Keratinocyte (primary cell): ENCODE results near the gene PLTP. TPM values are rescaled to one million over a fixed set of nuclear protein-coding genes. Genes with fewer than 3 reads are reported as not detected.
"Not testable (repeated sequence)": the region's sequence is repeated elsewhere in the genome, so short reads cannot be mapped to it uniquely, and the experiment has no call there.

ENCODE experiments used
- DNase-seq: peaks from one replicate; pipeline ENCODE4 v3.0.0-alpha.2; 2011; ENCODE audit warnings: low read depth, missing footprints, low spot score
- FAIRE-seq: peaks from 2 replicates; lab custom pipeline; 2011; peaks lifted over from hg19 to GRCh38; lab: Jason Lieb, UNC
- H2AFZ ChIP-seq: 2 replicates; pipeline ENCODE4 v1.6.0; 2012; ENCODE audit warnings: low read length, control low read depth, inconsistent platforms; ENCODE audit not compliant: control insufficient read depth
- H3K27ac ChIP-seq: 2 replicates; pipeline ENCODE4 v1.5.1; 2011; ENCODE audit warnings: low read length; ENCODE audit not compliant: control insufficient read depth, insufficient read depth
- H3K27me3 ChIP-seq: 3 replicates; pipeline ENCODE4 v1.6.0; 2011; ENCODE audit warnings: low read length; ENCODE audit not compliant: control insufficient read depth, insufficient read depth; ENCODE audit errors: extremely low read depth
- H3K36me3 ChIP-seq, 2 experiments: 2 replicates in 1 of 2; 3 replicates in 1 of 2; pipeline ENCODE4 v1.5.1; 2011; ENCODE audit warnings: low read length in 2 of 2, mild to moderate bottlenecking in 1 of 2; ENCODE audit not compliant: control insufficient read depth in 2 of 2, insufficient read depth in 2 of 2; ENCODE audit errors: extremely low read depth in 1 of 2
- H3K4me1 ChIP-seq: 3 replicates; pipeline ENCODE4 v1.5.1; 2011; ENCODE audit warnings: low read length; ENCODE audit not compliant: control insufficient read depth, insufficient read depth; ENCODE audit errors: extremely low read depth
- H3K4me2 ChIP-seq: 3 replicates; pipeline ENCODE4 v1.6.0; 2011; ENCODE audit warnings: low read depth, low read length; ENCODE audit not compliant: control insufficient read depth, insufficient read depth; ENCODE audit errors: extremely low read depth
- H3K4me3 ChIP-seq, 3 experiments: fragments of 200-600 bp in 1 of 3; sonication (generic) in 1 of 3; 2 replicates in 2 of 3; 3 replicates in 1 of 3; pipeline ENCODE4 v1.5.1; 2011 to 2016; ENCODE audit warnings: low read length in 3 of 3, mild to moderate bottlenecking in 3 of 3, control low read depth in 2 of 3, inconsistent platforms in 1 of 3, low read depth in 1 of 3, mixed read lengths in 1 of 3, mixed run types in 1 of 3, moderate library complexity in 1 of 3; ENCODE audit not compliant: control insufficient read depth in 2 of 3, insufficient read depth in 2 of 3; ENCODE audit errors: extremely low read depth in 1 of 3
- H3K79me2 ChIP-seq: 2 replicates; pipeline ENCODE4 v1.6.0; 2012; ENCODE audit warnings: low read length; ENCODE audit not compliant: control insufficient read depth, insufficient read depth
- H3K9ac ChIP-seq: 3 replicates; pipeline ENCODE4 v1.6.0; 2011; ENCODE audit warnings: low read length; ENCODE audit not compliant: control insufficient read depth, insufficient read depth; ENCODE audit errors: extremely low read depth
- H3K9me1 ChIP-seq: 3 replicates; pipeline ENCODE4 v1.6.0; 2011; ENCODE audit warnings: low read length; ENCODE audit not compliant: control insufficient read depth, insufficient read depth; ENCODE audit errors: extremely low read depth
- H3K9me3 ChIP-seq: 2 replicates; pipeline ENCODE4 v1.5.1; 2012; ENCODE audit warnings: low read depth, low read length; ENCODE audit not compliant: control insufficient read depth
- H4K20me1 ChIP-seq: 3 replicates; pipeline ENCODE4 v1.6.0; 2011; ENCODE audit warnings: low read length; ENCODE audit not compliant: control insufficient read depth, insufficient read depth; ENCODE audit errors: extremely low read depth
- EZH2 ChIP-seq: IDR thresholded peaks from one replicate; pipeline ENCODE4 v1.6.1; 2012; ENCODE audit warnings: inconsistent platforms, mild to moderate bottlenecking, low read length, moderate library complexity
- dilution Hi-C: fragments of 300-500 bp; cut with MboI; formaldehyde crosslinking; loops from one replicate; pipeline ENCODE4 v1.7.0; 2020; ENCODE audit warnings: low sequenced_read_pairs; ENCODE audit not compliant: extremely low pct_ligation_motif_present
- polyA plus RNA-seq, 5 experiments: library from polyadenylated mRNA; depleted of rRNA in 3 of 5; stranded (reverse) in 3 of 5; stranded (forward) in 1 of 5; unstranded in 1 of 5; fragments of >200 nt; gene quantifications; 1 replicate in 1 of 5; 2 replicates in 3 of 5; 3 replicates in 1 of 5; pipeline versions ENCODE4 v1.2.1 to v1.2.3, GENCODE V29; 2011 to 2012; ENCODE audit warnings: missing spikeins in 2 of 5, low read depth in 1 of 5, low replicate concordance in 1 of 5
- TF ChIP-seq, protein P1 (sequence below), 3 experiments: IDR thresholded peaks in 1 of 3; conservative IDR thresholded peaks in 1 of 3; optimal IDR thresholded peaks in 1 of 3; 2 replicates in 2 of 3; 3 replicates in 1 of 3; pipeline versions ENCODE3 to v1.5.1; 2011; ENCODE audit warnings: low read length in 3 of 3, mild to moderate bottlenecking in 3 of 3, moderate library complexity in 2 of 3, control low read depth in 1 of 3, inconsistent platforms in 1 of 3; ENCODE audit not compliant: insufficient read depth in 2 of 3; ENCODE audit errors: extremely low read depth in 1 of 3

The PLTP gene
- polyA plus RNA-seq, 1 donor (not counting 4 experiments of a cell fraction or from before 2014, with no cell fraction given) = 26.3 TPM

DNA sequence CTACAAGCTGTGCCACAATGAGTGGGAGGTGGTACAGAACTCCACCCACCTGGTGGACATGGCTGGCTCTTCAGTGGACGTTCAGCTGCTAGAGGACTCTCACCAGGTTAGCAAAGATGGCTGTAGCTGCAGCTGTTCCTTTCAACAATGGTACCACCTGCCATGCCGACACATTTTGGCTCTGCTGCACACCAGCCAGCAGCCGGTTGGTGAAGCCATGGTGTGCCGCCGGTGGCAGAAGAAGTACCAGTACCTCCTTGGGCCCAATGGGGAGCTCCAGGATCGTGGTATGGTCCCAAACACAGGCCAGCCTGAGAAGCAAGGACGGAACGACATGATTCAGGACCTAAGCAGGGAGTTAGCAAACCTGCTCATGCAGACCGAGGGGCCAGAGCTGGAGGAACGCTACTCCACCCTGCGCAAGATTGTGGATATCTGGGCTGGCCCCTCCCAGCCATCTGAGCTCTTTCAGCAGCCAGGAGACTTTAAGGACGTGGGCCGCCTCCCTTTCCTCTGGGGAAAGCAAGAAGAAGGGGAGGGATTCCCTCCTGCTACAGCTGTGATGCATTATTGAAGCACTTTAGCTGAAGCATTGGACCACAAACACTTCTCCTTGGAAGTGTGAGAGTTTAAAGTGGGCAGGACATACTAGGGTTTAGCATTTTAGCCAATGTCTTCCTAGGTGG is 33.7 kb downstream of the PLTP start:
- H3K27ac ChIP-seq = no peak overlapping the region
- dilution Hi-C loops = no loop called here
- no peak overlapping the region for H3K9ac ChIP-seq
- no peaks in the 10 kb centered on the region for H3K9me3 ChIP-seq
- no peak for FAIRE-seq
- H3K4me3 ChIP-seq = no peak overlapping the region
- peaks cover 5 to 6% of the 10 kb centered on the region in 2 experiments for H3K36me3 ChIP-seq
- peaks cover 11% of the 10 kb centered on the region for H3K79me2 ChIP-seq
- no peak overlapping the region for H3K4me2 ChIP-seq
- H3K27me3 ChIP-seq = no peaks in the 10 kb centered on the region
- H2AFZ ChIP-seq = no peak overlapping the region
- TF ChIP-seq, protein P1, sequence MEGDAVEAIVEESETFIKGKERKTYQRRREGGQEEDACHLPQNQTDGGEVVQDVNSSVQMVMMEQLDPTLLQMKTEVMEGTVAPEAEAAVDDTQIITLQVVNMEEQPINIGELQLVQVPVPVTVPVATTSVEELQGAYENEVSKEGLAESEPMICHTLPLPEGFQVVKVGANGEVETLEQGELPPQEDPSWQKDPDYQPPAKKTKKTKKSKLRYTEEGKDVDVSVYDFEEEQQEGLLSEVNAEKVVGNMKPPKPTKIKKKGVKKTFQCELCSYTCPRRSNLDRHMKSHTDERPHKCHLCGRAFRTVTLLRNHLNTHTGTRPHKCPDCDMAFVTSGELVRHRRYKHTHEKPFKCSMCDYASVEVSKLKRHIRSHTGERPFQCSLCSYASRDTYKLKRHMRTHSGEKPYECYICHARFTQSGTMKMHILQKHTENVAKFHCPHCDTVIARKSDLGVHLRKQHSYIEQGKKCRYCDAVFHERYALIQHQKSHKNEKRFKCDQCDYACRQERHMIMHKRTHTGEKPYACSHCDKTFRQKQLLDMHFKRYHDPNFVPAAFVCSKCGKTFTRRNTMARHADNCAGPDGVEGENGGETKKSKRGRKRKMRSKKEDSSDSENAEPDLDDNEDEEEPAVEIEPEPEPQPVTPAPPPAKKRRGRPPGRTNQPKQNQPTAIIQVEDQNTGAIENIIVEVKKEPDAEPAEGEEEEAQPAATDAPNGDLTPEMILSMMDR (optimal IDR thresholded peaks at IDR 0.05 in 1 of 3, IDR thresholded peaks at IDR 0.05 in 1 of 3, conservative IDR thresholded peaks at IDR 0.05 in 1 of 3; ENCODE audit: extremely low read depth in 1 of 3, insufficient read depth in 2 of 3, low read length in 3 of 3) = no peak
- no peak for TF ChIP-seq EZH2
- no peaks in the 10 kb centered on the region for H4K20me1 ChIP-seq
- H3K4me1 ChIP-seq = no peaks in the 10 kb centered on the region
- no peak for DNase-seq
- no peaks in the 10 kb centered on the region for H3K9me1 ChIP-seq

DNA sequence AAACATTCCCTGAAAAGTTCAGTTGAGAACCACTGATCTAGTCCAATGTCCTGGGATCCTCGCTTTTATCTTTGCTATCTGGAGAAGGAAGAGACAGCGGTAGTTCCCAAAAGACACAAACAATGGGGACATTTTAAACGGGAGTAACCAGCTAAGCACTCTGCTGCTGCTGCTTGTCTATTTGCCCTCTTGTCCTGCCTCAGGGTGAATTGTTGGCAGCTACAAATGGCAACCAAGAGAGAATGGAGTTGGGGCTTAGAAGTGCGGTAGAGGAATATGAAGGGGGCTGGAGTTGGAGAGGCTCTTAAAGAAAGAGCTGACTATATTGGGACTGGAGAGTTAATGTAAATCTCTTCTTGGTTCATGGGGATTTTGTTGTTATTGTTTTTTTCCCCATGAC is 37.4 kb downstream of the PLTP start:
- Histone ChIP-seq H3K4me1 (no peaks in the 10 kb centered on the region), H3K4me3 (no peak overlapping the region), H2AFZ (no peak overlapping the region), H3K4me2 (no peak overlapping the region), H3K9me1 (no peaks in the 10 kb centered on the region), H3K9ac (no peak overlapping the region), H4K20me1 (no peaks in the 10 kb centered on the region), H3K79me2 (no peaks in the 10 kb centered on the region), H3K36me3 (no peaks in the 10 kb centered on the region), H3K27ac (no peak overlapping the region), H3K27me3 (no peaks in the 10 kb centered on the region), H3K9me3 (no peaks in the 10 kb centered on the region)
- dilution Hi-C loops = no loop called here
- FAIRE-seq = no peak
- TF ChIP-seq, protein P1 (optimal IDR thresholded peaks at IDR 0.05 in 1 of 3, IDR thresholded peaks at IDR 0.05 in 1 of 3, conservative IDR thresholded peaks at IDR 0.05 in 1 of 3; ENCODE audit: extremely low read depth in 1 of 3, insufficient read depth in 2 of 3, low read length in 3 of 3) = no peak
- no peak for TF ChIP-seq EZH2
- DNase-seq = no peak

DNA sequence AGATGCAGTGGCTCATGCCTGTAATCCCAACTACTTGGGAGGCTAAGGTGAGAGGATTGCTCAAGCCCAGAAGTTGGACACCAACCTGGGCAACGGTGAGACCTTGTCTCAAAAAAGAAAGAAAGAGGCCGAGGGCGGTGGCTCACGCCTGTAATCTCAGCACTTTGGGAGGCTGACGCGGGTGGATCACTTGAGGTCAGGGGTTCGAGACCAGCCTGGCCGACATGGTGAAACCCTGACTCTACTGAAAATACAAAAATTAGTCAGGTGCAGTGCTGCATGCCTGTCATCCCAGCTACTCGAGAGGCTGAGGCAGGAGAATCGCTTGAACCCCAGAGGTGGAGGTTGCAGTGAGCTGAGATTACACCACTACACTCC is 37.9 kb downstream of the PLTP start:
- H3K9me3 ChIP-seq, H3K9me1 ChIP-seq, H3K4me2 ChIP-seq, H3K9ac ChIP-seq, dilution Hi-C loops, H2AFZ ChIP-seq, H3K79me2 ChIP-seq, H3K27me3 ChIP-seq, H3K4me1 ChIP-seq, DNase-seq, H3K36me3 ChIP-seq, H3K27ac ChIP-seq, H4K20me1 ChIP-seq, H3K4me3 ChIP-seq, FAIRE-seq: not testable (repeated sequence)
